Muscle of leg (tissue), 11 donors: ENCODE data around the gene HHAT. TPM values are rescaled to one million over a fixed set of nuclear protein-coding genes. Genes with fewer than 3 reads are reported as not detected.
A peak's percentile ranks its signal among the peaks of the same experiment; 100 is the strongest.

Source experiments
- DNase-seq: peaks from one replicate; pipeline ENCODE4 v3.0.0; 2013
- H3K27ac ChIP-seq: one replicate; pipeline ENCODE4 v1.5.1; 2013; ENCODE audit warnings: mild to moderate bottlenecking, low read length, control low read depth
- H3K27me3 ChIP-seq: one replicate; pipeline ENCODE4 v1.6.1; 2013; ENCODE audit warnings: low read length; ENCODE audit not compliant: control insufficient read depth, insufficient read depth
- H3K36me3 ChIP-seq: one replicate; pipeline ENCODE4 v1.6.1; 2013; ENCODE audit warnings: low read length; ENCODE audit not compliant: control insufficient read depth, insufficient read depth
- H3K4me1 ChIP-seq: one replicate; pipeline ENCODE4 v1.6.1; 2013; ENCODE audit warnings: low read length; ENCODE audit not compliant: control insufficient read depth, insufficient read depth
- H3K4me3 ChIP-seq: one replicate; pipeline ENCODE4 v1.5.1; 2013; ENCODE audit warnings: low read length, control low read depth
- H3K9me3 ChIP-seq: replicated peaks from 2 replicates; pipeline ENCODE4 v1.6.1; 2013; ENCODE audit warnings: low read depth, low read length; ENCODE audit not compliant: control insufficient read depth
- WGBS: methylation state at CpG from one replicate; pipeline ENCODE4 v1.1.5; 2013; ENCODE audit warnings: missing lambda C conversion rate; ENCODE audit not compliant: insufficient coverage; 5-methylcytosine and 5-hydroxymethylcytosine counted together
- polyA plus RNA-seq, 8 donors: library from polyadenylated mRNA; unstranded; fragments of 120-200 nt; gene quantifications; one replicate each; pipeline versions ENCODE4 v1.2.1 to v1.2.3, GENCODE V29; 2013; ENCODE audit warnings: inconsistent platforms in 1 of 8, low replicate concordance in 1 of 8; ENCODE audit not compliant: insufficient read length in 8 of 8, insufficient read depth in 1 of 8
- total RNA-seq: library from RNA; stranded (reverse); fragments of 120-200 nt; gene quantifications from one replicate; pipeline ENCODE4 v1.2.4, GENCODE V29; 2013

The HHAT gene
- total and polyA plus RNA-seq, 9 donors, result 3.8 to 6.6 (median 4.5) TPM

DNA sequence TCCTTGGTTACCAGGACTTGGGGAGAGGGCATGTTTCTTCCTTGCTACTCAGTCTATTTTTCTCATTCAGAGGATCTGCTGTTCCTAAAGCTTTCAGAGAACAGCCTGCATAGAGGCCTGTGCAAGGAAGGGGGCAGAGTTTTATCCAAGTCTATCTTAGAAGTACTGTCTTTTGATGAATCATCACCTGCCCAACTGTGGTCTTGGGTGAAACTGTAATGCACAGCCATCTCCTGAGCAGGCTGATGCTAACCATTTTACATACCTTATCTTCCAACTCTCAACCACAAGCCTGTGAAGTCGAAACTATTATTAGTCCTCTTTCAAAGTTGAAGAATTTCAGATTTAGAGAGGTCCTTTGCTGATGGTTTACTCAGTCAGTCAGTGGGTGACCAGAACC lies 368.0 kb downstream of the HHAT start:
- Histone ChIP-seq H3K36me3 (no peaks in the 10 kb centered on the region), H3K27me3 (no peaks in the 10 kb centered on the region), H3K27ac (no peak overlapping the region), H3K4me3 (no peak overlapping the region), H3K4me1 (peaks cover 32% of the 10 kb centered on the region), H3K9me3 (peaks cover 1% of the 10 kb centered on the region)
- no CpG with 5 or more reads among the region's 1 CpG for WGBS
- no peak for DNase-seq

DNA sequence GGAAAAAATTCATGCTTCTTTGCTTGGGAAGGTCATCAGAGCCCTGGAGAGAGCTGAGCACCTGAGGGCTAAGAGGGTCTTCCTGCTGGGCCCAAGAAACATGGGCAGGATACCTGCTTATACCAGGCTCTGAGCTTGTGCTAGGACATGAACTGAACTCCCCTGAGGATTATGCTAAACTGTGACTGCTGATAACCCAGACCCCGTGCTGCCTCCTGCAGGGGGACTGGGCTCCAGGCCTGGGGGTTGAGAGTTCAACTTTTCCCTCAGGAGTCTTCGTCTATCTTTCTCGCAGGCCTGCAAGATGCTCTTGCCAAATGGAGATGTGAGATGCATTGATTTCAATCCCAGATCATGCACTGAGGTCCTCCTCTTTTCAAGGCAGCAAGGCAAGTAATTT lies 368.5 kb downstream of the HHAT start:
- peak; percentile 22 for DNase-seq
- peaks cover 30% of the 10 kb centered on the region for H3K4me1 ChIP-seq
- peaks cover 2% of the 10 kb centered on the region for H3K9me3 ChIP-seq
- no peaks in the 10 kb centered on the region for H3K27me3 ChIP-seq
- H3K4me3 ChIP-seq, result no peak overlapping the region
- H3K27ac ChIP-seq, result no peak overlapping the region
- WGBS, result 23% methylated on average over 2 of the region's 3 CpGs
- H3K36me3 ChIP-seq, result no peaks in the 10 kb centered on the region

DNA sequence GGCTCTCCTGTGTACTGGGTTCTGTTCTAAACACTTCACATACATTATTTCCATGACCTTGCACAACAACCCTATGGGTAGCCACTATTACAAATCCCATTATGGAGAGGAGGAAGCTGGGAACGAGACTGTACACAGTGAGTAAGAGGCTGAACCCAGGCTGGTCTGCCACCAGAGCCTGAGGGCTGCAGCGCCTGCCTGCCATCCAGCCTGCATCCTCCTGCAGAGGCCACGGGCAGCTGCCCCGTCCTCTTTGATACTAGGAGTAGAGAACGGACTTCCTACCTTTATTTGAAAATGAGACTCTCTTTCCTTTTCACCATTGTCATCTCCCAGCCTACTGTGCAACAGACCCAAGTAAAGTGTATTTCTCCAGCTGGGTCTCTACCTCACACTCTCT lies 370.0 kb downstream of the HHAT start:
- WGBS, result 88% methylated on average over 4 of the region's 5 CpGs
- H3K27me3 ChIP-seq, result no peaks in the 10 kb centered on the region

DNA sequence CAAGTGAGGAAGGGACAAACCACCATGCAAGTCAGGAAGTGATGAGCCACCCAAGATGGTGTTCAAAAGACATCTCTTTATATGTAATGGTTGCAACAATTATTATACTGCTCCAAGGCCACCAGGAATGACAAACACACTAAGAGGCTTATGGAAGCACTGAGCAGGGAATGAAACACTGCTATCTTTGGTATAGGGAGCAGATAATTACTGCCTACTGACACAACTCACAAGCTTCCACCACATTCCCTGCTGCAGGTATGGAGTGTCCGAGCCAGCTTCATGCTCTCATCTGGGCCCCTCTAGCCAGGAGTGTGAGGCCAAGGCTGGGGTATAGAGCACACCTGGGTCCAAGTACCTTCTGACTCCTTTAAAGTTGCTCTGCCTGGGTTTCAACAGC lies 371.4 kb downstream of the HHAT start:
- Histone ChIP-seq H3K4me1 (peaks cover 13% of the 10 kb centered on the region), H3K27me3 (no peaks in the 10 kb centered on the region), H3K4me3 (no peak overlapping the region), H3K36me3 (no peaks in the 10 kb centered on the region), H3K27ac (no peak overlapping the region), H3K9me3 (peaks cover 2% of the 10 kb centered on the region)
- WGBS, result 67% methylated on average over 1 of the region's 1 CpG
- DNase-seq, result no peak

More for the DNA sequence above, 370.0 kb downstream of the HHAT start:
- H3K36me3 ChIP-seq, result no peaks in the 10 kb centered on the region
- H3K4me3 ChIP-seq, result no peak overlapping the region
- H3K9me3 ChIP-seq, result peaks cover 2% of the 10 kb centered on the region
- no peak for DNase-seq
- H3K4me1 ChIP-seq, result peaks cover 23% of the 10 kb centered on the region
- H3K27ac ChIP-seq, result no peak overlapping the region

DNA sequence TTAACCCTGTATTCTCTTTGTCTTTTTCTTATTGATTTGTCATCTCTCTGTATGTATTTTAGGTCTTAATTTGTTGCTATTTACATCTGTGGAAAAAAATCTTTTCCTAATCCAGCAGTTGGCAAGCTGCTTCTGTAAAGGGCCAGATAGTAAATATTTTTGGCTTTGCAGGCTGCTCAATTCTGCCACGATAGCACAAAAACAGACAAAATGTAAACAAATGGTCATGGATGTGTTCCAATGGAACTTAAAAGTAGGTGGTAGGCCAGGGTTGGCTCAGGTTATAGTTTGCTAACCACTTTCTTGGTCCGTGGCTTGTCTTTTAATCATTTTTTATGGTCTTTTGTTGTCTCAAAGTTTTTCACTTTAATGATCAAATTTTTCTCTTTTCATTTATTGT lies 371.8 kb downstream of the HHAT start:
- H3K27ac ChIP-seq, result no peak overlapping the region
- no peak overlapping the region for H3K4me3 ChIP-seq
- no CpG with 5 or more reads among the region's 2 CpGs for WGBS
- H3K36me3 ChIP-seq, result no peaks in the 10 kb centered on the region
- DNase-seq, result peak; percentile 46
- H3K4me1 ChIP-seq, result peaks cover 13% of the 10 kb centered on the region
- no peaks in the 10 kb centered on the region for H3K27me3 ChIP-seq
- H3K9me3 ChIP-seq, result peaks cover 2% of the 10 kb centered on the region

DNA sequence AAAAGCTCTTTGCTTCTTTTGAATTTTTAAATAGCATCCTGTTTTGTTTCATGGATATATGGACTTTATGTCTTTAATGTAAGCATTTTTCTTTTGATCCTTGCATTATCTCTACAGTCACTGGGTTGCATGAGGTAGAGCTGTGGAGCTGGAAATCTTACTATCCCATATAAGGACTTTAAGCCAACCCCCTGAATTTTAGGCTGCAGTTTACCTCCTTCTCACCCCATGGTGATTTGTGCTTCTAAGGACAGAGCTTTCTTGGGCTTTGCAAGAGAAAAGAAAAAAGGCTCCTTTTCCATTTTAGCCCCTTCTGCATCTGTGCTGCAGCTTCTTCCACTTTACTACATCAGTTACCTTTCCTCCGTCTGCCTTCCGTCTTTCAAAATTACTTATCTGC lies 373.8 kb downstream of the HHAT start:
- Histone ChIP-seq H3K27me3 (no peaks in the 10 kb centered on the region), H3K4me3 (no peak overlapping the region), H3K36me3 (no peaks in the 10 kb centered on the region), H3K4me1 (peaks cover 3% of the 10 kb centered on the region), H3K27ac (no peak overlapping the region), H3K9me3 (peaks cover 2% of the 10 kb centered on the region)
- no peak for DNase-seq
- no CpG with 5 or more reads among the region's 2 CpGs for WGBS

DNA sequence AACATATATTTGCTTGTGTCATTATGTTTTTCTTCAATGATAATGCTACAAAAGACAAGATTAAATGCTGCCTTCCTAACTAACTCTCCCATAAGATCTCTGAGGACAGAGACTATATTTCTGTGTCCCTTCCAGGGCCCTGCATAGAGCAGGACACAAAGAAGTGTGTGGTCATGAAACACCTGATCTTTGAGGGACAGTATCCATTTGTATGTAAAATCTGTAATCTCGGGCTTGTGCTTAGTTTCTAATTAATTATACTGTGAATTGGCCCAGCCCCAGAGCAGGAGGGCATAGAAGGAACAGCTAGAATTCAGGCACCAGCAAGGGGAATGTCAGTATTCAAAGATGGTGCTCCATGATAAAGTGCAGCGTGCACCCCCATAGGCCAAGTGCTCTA lies 374.9 kb downstream of the HHAT start:
- H3K36me3 ChIP-seq, result no peaks in the 10 kb centered on the region
- H3K27ac ChIP-seq, result no peak overlapping the region
- H3K9me3 ChIP-seq, result peaks cover 2% of the 10 kb centered on the region
- H3K27me3 ChIP-seq, result no peaks in the 10 kb centered on the region
- peaks cover 3% of the 10 kb centered on the region for H3K4me1 ChIP-seq
- DNase-seq, result no peak
- WGBS, result 50% methylated on average over 1 of the region's 2 CpGs
- no peak overlapping the region for H3K4me3 ChIP-seq

DNA sequence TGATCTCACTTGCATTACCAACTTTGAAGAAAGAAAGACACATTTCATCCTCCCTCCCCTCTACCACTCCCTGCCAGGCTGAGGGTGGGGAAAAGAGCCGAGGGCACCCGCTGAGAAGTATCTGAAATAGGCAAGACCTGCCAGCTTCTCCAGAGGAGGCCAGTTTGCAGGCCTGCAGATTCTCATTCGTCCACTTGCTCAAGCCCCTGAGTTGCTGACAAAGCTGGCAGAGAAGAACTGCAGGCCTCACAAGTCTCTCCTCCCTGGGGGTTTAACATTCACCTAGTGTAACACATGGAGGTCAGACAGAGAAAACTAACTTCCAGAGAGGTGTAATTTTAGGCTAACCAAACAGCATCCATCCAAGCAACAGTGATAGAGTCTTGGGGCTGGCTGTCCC lies 376.4 kb downstream of the HHAT start:
- DNase-seq, result no peak
- H3K27me3 ChIP-seq, result no peaks in the 10 kb centered on the region
- H3K9me3 ChIP-seq, result peaks cover 2% of the 10 kb centered on the region
- H3K36me3 ChIP-seq, result no peaks in the 10 kb centered on the region
- H3K4me3 ChIP-seq, result no peak overlapping the region
- peaks cover 3% of the 10 kb centered on the region for H3K4me1 ChIP-seq
- no peak overlapping the region for H3K27ac ChIP-seq
- WGBS, result 100% methylated on average over 2 of the region's 3 CpGs

DNA sequence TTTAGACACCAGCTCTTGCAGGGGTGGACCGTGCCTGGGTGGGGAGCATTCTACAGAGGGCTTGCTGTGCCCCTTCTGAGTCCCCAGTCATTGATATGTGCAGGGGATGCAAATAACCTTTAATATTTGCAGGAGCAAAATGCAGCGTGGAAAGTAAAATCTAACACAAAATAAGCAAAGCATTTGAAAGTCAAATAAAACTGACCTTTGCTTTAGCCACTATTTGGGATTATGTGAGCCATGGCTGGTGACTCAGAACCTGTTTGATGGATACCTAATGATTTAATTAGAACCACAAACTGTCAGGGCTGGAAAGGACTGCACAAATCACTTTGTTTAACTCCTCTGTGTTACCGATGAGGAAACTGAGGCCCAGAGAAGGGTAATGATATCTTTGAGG lies 377.5 kb downstream of the HHAT start:
- Histone ChIP-seq H3K27ac (no peak overlapping the region), H3K4me1 (no peaks in the 10 kb centered on the region), H3K36me3 (no peaks in the 10 kb centered on the region), H3K27me3 (no peaks in the 10 kb centered on the region), H3K4me3 (no peak overlapping the region), H3K9me3 (peaks cover 2% of the 10 kb centered on the region)
- DNase-seq, result no peak
- no CpG with 5 or more reads among the region's 3 CpGs for WGBS

DNA sequence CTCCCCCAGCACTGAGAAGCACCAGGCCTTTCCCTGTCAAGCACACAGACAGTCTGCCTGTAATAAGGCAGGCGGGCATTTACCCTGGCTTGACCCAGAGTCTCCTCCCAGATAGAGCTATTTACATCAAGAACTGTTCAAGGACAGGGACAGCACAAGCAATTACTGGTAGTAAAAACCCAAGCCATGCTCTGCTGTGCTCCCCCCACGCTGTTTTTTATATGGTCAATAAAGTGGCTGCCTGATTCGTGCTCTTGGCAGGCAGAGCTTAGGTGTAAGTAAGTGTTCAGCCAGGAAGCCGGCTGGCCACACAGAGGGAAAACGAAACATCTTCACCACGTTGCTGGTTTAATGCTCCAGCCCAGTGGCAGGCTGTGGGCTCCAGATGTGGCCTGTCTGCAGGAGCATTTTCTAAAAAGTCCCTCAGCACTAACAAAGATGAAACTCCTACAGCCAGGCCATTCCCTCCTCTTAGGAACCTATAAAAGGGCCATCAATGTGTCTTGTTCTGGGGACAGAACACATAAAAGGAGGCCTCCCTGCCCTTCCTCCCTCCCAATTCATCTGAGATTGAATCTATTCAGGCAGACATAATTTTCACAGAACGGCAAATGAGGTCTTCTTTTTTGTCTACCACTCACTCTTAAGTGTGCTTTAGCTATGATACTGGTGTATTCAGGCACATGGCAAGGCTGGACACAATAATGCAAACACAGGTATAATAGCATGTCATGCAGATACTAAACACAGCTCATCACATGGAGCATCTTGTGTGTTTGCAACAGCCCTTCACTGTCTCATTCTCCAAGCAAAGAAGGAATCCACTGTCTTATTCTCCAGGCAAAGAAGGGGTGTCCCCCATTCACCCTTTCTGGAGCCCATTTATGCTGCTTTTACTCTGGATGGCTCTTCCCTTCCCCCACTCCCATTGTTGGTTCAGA lies 378.9 kb downstream of the HHAT start:
- Histone ChIP-seq H3K9me3 (no peaks in the 10 kb centered on the region), H3K4me3 (no peak overlapping the region), H3K4me1 (no peaks in the 10 kb centered on the region), H3K36me3 (no peaks in the 10 kb centered on the region), H3K27ac (no peak overlapping the region), H3K27me3 (no peaks in the 10 kb centered on the region)
- WGBS, result 20% methylated on average over 6 of the region's 7 CpGs
- DNase-seq, result no peak
